ENCODE data around the gene KLHL33.
"Not testable (repeated sequence)": the region's sequence is repeated elsewhere in the genome, so short reads cannot be mapped to it uniquely, and the experiment has no call there.

The KLHL33 gene

GRCh38 chr14:20446889-20447288 lies 10.9 kb upstream of the KLHL33 start:
- DNase-seq, result no peak

DNA sequence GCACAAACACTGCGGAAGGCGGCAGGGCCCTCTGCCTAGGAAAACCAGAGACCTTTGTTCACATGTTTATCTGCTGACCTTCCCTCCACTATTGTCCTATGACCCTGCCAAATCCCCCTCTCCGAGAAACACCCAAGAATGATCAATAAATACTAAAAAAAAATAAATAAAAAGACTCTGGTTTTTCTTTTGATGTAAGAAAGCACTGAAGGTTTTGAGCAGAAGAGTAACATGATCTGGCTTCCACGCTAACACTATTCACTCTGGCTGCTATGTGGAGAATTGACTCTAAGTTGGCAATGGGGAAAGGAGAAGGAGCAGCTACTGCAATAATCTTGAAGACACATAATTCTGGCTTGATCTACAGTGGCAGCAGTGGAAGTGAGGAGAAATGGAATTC lies 7.7 kb upstream of the KLHL33 start:
- not testable (repeated sequence) for DNase-seq

DNA sequence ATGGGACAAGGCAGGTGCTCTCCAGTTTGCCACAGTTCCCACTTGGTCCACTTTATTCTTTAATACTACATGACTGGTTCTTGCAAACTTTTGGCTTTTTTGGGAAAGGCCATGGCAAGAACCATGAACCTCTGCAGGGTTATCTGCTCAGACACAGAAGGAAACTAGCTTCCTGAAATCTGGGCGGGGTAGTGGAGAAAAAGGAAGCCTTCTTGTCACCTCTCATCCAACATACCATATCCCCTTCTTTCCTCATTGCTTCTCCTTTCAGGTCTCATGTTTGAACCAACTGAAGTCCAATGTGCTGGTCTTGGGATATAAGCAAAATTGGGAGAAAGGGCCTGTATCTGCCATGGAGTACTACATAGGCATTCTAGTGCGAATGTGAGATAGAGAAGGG lies 5.5 kb upstream of the KLHL33 start:
- no peak for DNase-seq

GRCh38 chr14:20440882-20441281 lies 4.9 kb upstream of the KLHL33 start:
- DNase-seq, result no peak

GRCh38 chr14:20440465-20440864 lies 4.5 kb upstream of the KLHL33 start:
- no peak for DNase-seq

GRCh38 chr14:20438664-20439063 lies 2.7 kb upstream of the KLHL33 start:
- DNase-seq, result no peak

DNA sequence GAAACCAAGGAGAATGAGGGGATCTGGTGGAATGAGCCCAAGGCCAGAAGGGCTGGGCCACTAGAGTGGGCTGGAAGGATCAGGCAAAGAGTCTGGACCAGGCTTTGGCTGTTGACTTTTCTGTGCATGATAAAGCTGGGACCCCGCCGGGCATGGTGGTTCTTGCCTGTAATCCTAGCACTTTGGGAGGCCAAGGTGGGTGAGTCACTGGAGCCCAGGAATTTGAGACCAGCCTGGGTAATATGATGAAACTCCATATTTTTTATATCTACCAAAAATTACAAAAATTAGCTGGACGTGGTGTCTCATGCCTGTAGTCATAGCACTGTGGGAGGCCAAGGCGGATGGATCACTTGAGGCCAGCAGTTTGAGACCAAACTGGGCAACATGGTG lies 393 bp upstream of the KLHL33 start:
- DNase-seq, result no peak

DNA sequence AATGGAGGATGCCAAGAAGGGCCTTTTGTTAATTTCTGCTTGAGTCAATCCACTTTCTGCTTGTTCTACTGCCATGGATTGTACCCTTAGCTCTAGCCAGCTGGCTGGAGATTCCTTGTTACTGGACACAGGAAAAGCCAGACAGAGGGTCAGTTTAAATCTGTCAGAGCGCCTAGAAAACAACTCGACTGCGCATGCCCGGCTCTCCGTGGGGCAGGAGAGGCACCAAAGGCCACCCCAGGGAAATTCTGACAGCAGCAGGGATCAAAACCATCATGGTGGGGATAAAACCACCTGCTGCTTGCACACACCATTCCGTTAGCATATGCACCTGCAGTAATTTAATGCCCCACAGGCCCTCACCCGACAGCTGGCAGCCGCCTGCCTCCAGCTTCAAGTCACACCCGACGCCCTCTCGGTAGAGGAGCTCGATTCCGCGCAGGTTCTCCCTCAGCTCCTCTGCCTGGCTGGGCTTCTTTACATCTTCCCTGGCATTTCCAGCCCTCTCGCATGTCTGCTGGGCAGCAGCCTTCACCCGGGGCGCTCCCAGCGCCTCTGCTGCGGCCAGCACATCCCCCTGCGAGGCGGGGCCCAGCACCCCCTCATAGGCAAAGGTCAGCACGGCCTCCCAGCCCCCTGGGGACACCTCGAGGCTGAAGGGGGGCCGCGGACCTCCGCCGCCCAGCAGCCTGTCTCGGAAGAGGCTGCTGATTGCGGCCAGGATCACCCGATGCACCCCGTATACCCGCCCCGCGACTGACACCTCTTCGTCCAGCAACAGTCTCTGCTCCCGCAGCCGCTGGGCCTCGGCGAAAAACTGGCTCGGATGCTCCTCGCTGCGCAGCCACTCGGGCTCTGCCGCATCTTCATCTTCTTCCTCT lies 1.0 kb downstream of the KLHL33 start:
- no peak for DNase-seq

- DNase-seq, result no peak
Observed at GRCh38 chr14:20429801-20430669, 5.9 kb downstream of the KLHL33 start.

- no peak for DNase-seq
Observed at GRCh38 chr14:20428802-20429201, 7.2 kb downstream of the KLHL33 start.

GRCh38 chr14:20428010-20428365 lies 8.0 kb downstream of the KLHL33 start:
- DNase-seq, result no peak

- DNase-seq, result no peak
Observed at GRCh38 chr14:20427231-20428009, 8.5 kb downstream of the KLHL33 start.

DNA sequence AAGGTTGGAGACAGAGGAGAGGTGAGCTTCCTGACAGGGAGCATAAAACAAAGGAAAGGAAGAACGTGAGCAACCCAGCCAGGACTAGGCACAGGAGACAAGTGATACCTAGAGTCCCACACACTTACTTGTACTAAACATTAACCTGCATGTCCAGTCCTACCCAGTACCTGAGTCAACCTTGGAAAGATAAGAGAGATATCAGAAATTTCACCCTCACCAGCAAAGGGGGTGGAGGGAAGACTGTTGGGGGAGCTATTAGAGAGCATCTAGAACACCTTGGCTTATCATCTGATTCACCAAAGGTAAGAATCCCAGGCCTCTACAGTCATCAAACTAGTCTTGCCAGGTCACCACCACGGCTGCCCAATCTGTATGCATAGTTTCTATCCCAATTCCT lies 11.1 kb downstream of the KLHL33 start:
- DNase-seq, result no peak

- DNase-seq, result no peak
Observed at GRCh38 chr14:20422886-20423285, 13.1 kb downstream of the KLHL33 start.

- no peak for DNase-seq
Observed at GRCh38 chr14:20421267-20421666, 14.7 kb downstream of the KLHL33 start.

DNA sequence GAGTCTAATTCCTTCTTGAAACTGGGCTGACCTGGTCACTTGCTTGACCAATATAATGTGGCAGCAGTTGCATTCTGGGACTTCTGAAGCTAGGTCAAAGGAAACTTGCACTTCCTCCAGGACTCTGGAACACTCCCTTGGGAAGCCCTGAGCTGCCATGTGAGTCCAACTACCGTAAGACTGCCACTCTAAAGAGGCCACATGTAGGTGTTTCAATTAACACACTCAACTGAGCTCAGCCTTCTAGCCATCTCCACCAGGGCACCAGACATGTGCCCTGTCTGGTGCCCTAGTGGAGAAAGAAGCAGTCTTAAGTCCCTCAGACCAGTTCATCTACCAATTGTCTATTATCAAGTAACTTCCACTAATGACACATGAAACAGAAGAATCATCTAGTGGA lies 16.5 kb downstream of the KLHL33 start:
- DNase-seq, result no peak

DNA sequence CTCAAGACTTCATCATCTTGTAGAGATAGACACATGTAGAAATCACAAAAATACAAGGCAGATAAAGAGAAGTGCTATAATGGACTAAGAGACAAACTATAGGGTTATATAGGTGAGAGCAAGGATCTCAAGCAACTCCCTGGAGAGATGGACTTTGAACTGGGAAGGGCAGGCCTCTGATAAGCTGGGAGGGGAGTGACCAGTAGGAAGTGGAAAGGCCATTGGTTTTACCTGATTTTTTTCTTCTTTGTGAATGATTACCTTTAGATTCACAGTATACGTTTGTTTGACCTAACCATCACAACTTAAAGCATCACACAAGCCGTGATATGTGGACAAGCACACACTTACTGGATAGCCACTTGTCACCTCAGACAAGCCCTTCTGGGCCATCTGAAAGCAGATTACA lies 17.5 kb downstream of the KLHL33 start:
- DNase-seq, result no peak

DNA sequence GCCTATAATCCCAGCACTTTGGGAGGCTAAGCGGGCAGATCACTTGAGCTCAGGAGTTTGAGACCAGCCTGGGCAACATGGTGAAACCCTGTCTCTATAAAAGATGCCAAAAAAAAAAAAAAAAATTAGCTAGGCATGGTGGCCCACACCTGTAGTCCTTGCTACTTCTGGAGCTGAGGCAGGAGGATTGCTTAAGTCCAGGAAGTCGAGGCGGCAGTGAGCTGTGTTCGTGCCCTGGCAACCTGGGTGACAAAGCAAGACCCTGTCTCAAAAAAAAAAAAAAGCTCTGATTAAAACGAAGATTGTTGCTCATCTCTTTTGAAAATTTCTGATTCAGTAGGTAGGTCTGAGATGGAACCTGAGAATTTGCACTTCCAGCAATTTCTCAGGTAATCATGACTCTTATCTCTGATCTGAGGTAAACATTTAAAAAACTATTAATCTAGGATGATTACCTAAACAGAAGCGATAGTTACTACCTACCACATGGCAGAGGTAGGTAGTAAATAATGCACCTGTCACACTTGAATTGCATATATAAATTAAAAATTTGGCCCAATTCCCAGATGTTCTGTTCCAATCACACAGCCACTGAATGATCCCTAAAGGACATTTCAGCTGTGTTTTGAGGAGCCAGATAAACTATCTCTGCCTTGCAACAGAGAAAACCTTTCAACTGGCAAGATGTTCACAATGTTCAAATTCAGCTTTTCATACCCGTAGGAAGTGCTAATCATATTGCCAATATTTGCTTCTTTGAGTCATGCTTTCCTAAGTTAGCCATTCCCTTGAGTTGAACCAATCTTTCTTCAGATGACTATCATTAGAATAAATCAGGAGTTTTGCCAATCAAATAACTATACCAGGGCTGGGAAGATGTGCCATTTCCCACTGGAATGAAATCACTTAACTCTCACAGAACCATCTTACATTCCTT lies 18.4 kb downstream of the KLHL33 start:
- peak; percentile 73 for DNase-seq

GRCh38 chr14:20416223-20416622 lies 19.7 kb downstream of the KLHL33 start:
- no peak for DNase-seq

GRCh38 chr14:20415782-20416206 lies 20.2 kb downstream of the KLHL33 start:
- DNase-seq, result no peak

- no peak for DNase-seq
Observed at GRCh38 chr14:20413744-20414082, 22.3 kb downstream of the KLHL33 start.

Data from NCI-H1436 treated with DMSO at 0.1 percent for 48 hours (cell line).